Uterus (tissue), 2 donors: ENCODE data around the gene AUTS2.

Experiments used
- CTCF ChIP-seq, 4 experiments: fragments of 200-600 bp in 2 of 4; fragments of 450-650 bp in 2 of 4; sonication (generic) in 2 of 4; IDR thresholded peaks; one replicate each; pipeline ENCODE4 v1.5.1; 2016 to 2019; ENCODE audit warnings: antibody characterized with exemption in 4 of 4, mild to moderate bottlenecking in 2 of 4, moderate library complexity in 1 of 4
- POLR2A ChIP-seq, 2 donors: fragments of 450-650 bp; IDR thresholded peaks; one replicate each; pipeline ENCODE4 v1.6.1; 2016; ENCODE audit warnings: antibody characterized with exemption in 2 of 2, mild to moderate bottlenecking in 1 of 2, moderate library complexity in 1 of 2

GRCh38 chr7:70770154-70770553 lies 1171.9 kb downstream of the AUTS2 start:
- TF ChIP-seq CTCF (IDR thresholded peaks at IDR 0.05) (no peak), POLR2A (IDR thresholded peaks at IDR 0.05) (no peak)
